Transverse colon (tissue), 4 donors: Measurements from ENCODE around the gene ENPP7. TPM values are rescaled to one million over a fixed set of nuclear protein-coding genes. Genes with fewer than 3 reads are reported as not detected.

Experiments used
- DNase-seq: peaks from one replicate; pipeline ENCODE4 v3.0.0-alpha.2; 2019
- H3K27ac ChIP-seq, 4 donors: fragments of 200-600 bp; sonication (generic); 2 replicates each; pipeline ENCODE4 v1.5.1; 2016 to 2018; ENCODE audit warnings: inconsistent platforms in 4 of 4
- H3K27me3 ChIP-seq: fragments of 200-600 bp; sonication (generic); 2 replicates; pipeline ENCODE4 v1.5.1; 2017; ENCODE audit warnings: inconsistent platforms
- H3K36me3 ChIP-seq, 4 donors: fragments of 200-600 bp; sonication (generic); 2 replicates each; pipeline ENCODE4 v1.5.1; 2017 to 2019; ENCODE audit warnings: inconsistent platforms in 4 of 4
- H3K4me1 ChIP-seq, 4 donors: fragments of 200-600 bp; sonication (generic); 2 replicates each; pipeline ENCODE4 v1.5.1; 2017 to 2020; ENCODE audit warnings: inconsistent platforms in 4 of 4
- H3K4me3 ChIP-seq, 4 donors: fragments of 200-600 bp; sonication (generic); 1 replicate in 1 of 4; 2 replicates in 3 of 4; pipeline versions ENCODE4 v1.5.1 to v1.6.1; 2017 to 2019; ENCODE audit warnings: inconsistent platforms in 4 of 4
- H3K9me3 ChIP-seq, 2 donors: fragments of 200-600 bp; sonication (generic); 2 replicates each; pipeline ENCODE4 v1.5.1; 2017 to 2019; ENCODE audit warnings: inconsistent platforms in 2 of 2
- CTCF ChIP-seq, 5 experiments: fragments of 200-600 bp in 3 of 5; fragments of 450-650 bp in 2 of 5; sonication (generic) in 3 of 5; IDR thresholded peaks; 1 replicate in 2 of 5; 2 replicates in 3 of 5; pipeline ENCODE4 v1.5.1; 2016 to 2017; ENCODE audit warnings: antibody characterized with exemption in 5 of 5, inconsistent platforms in 3 of 5, mild to moderate bottlenecking in 2 of 5, moderate library complexity in 1 of 5
- EP300 ChIP-seq: sonication (generic); formaldehyde crosslinking; IDR thresholded peaks from one replicate; pipeline ENCODE4 v1.6.1; 2017; ENCODE audit warnings: antibody characterized with exemption, low read depth
- POLR2A ChIP-seq: fragments of 450-650 bp; IDR thresholded peaks from one replicate; pipeline ENCODE4 v1.6.1; 2016; ENCODE audit warnings: antibody characterized with exemption, mild to moderate bottlenecking, moderate library complexity
- POLR2AphosphoS5 ChIP-seq, 3 donors: sonication (generic); formaldehyde crosslinking; IDR thresholded peaks; one replicate each; pipeline ENCODE4 v1.6.1; 2016; ENCODE audit warnings: antibody characterized with exemption in 3 of 3
- WGBS, 2 donors: methylation state at CpG; one replicate each; pipeline ENCODE4 v1.1.5; 2018; ENCODE audit warnings: low coverage in 1 of 2; 5-methylcytosine and 5-hydroxymethylcytosine counted together
- in situ Hi-C, 4 donors: fragments of 200-750 bp; cut with MboI; loops; one replicate each; pipeline versions ENCODE4 v1.15.0 to v1.15.1; 2017; ENCODE audit warnings: low sequenced_read_pairs in 3 of 4, low pct_ligation_motif_present in 1 of 4, low pct_unique_long_range_greater_than_20kb in 1 of 4
- intact Hi-C: fragments of 100-400 bp; cut with DNase I; formaldehyde crosslinking; loops from one replicate; pipeline ENCODE4 v1.15.1; 2023; ENCODE audit warnings: low total_unique reads
- total RNA-seq, 4 donors: library from RNA; depleted of rRNA; stranded (reverse); fragments of >200 nt; gene quantifications; one replicate each; pipeline ENCODE4 v1.1.0, GENCODE V29; 2016

The ENPP7 gene
- total RNA-seq, 4 donors from 2014 or later = 0.16 TPM; not detected in 3

- peak overlapping the region; percentile 15 to 45 (median 30) for H3K4me3 ChIP-seq
- in situ Hi-C loops (no loop called here), intact Hi-C loops (no loop called here)
- no peaks in the 10 kb centered on the region for H3K27me3 ChIP-seq
- H3K27ac ChIP-seq = peak overlapping the region in 2 of 4 donors; percentile 31 to 46
- 50 to 65% methylated on average over 3 to 22 of the region's 22 CpGs for WGBS, 2 donors
- H3K9me3 ChIP-seq = no peaks in the 10 kb centered on the region
- H3K36me3 ChIP-seq = no peaks in the 10 kb centered on the region
- H3K4me1 ChIP-seq = peaks cover 0 to 8% (median 2%) of the 10 kb centered on the region in 4 donors
- DNase-seq = peak; percentile 79
- TF ChIP-seq EP300 (no peak), POLR2AphosphoS5 (IDR thresholded peaks at IDR 0.05) (no peak), POLR2A (no peak), CTCF (IDR thresholded peaks at IDR 0.05) (no peak)
Observed at GRCh38 chr17:79728169-79728907, 2.4 kb upstream of the ENPP7 start.

GRCh38 chr17:79728908-79729471 is 1.8 kb upstream of the ENPP7 start:
- DNase-seq = no peak
- Histone ChIP-seq H3K4me1 (peaks cover 0 to 8% (median 2%) of the 10 kb centered on the region in 4 donors), H3K4me3 (peak overlapping the region in 1 of 4 donors; percentile 45), H3K27me3 (no peaks in the 10 kb centered on the region), H3K36me3 (no peaks in the 10 kb centered on the region), H3K27ac (no peak overlapping the region), H3K9me3 (no peaks in the 10 kb centered on the region)
- 89% methylated on average over 25 of the region's 26 CpGs; no CpG with 5 or more reads in 1 of the 2 donors for WGBS, 2 donors
- in situ Hi-C loops = no loop called here
- intact Hi-C loops = no loop called here
- TF ChIP-seq CTCF (IDR thresholded peaks at IDR 0.05) (no peak), POLR2A (no peak), EP300 (no peak), POLR2AphosphoS5 (IDR thresholded peaks at IDR 0.05) (no peak)

GRCh38 chr17:79729761-79730160 is 982 bp upstream of the ENPP7 start:
- WGBS, 2 donors = 93 to 94% methylated on average over 10 to 12 of the region's 12 CpGs
- no peaks in the 10 kb centered on the region for H3K27me3 ChIP-seq
- peaks cover 0 to 8% (median 2%) of the 10 kb centered on the region in 4 donors for H3K4me1 ChIP-seq
- H3K36me3 ChIP-seq = no peaks in the 10 kb centered on the region
- in situ Hi-C loops (no loop called here), intact Hi-C loops (no loop called here)
- H3K27ac ChIP-seq = no peak overlapping the region
- no peak overlapping the region for H3K4me3 ChIP-seq
- no peak for TF ChIP-seq CTCF (IDR thresholded peaks at IDR 0.05)
- TF ChIP-seq POLR2AphosphoS5 (IDR thresholded peaks at IDR 0.05) = no peak
- no peak for TF ChIP-seq POLR2A
- no peak for TF ChIP-seq EP300
- no peak for DNase-seq
- no peaks in the 10 kb centered on the region for H3K9me3 ChIP-seq

- Histone ChIP-seq H3K9me3 (no peaks in the 10 kb centered on the region), H3K4me3 (no peak overlapping the region), H3K27ac (no peak overlapping the region), H3K4me1 (peaks cover 0 to 8% (median 2%) of the 10 kb centered on the region in 4 donors), H3K27me3 (no peaks in the 10 kb centered on the region), H3K36me3 (no peaks in the 10 kb centered on the region)
- TF ChIP-seq EP300 (no peak), POLR2AphosphoS5 (IDR thresholded peaks at IDR 0.05) (no peak), CTCF (IDR thresholded peaks at IDR 0.05) (no peak), POLR2A (no peak)
- no peak for DNase-seq
- intact Hi-C loops (no loop called here), in situ Hi-C loops (no loop called here)
- 94% methylated on average over 5 of the region's 5 CpGs; no CpG with 5 or more reads in 1 of the 2 donors for WGBS, 2 donors
Observed at GRCh38 chr17:79730437-79730768, 340 bp upstream of the ENPP7 start.
